GM23338 (cell line): Measurements from ENCODE around the gene CCDC146. TPM values are rescaled to one million over a fixed set of nuclear protein-coding genes. Genes with fewer than 3 reads are reported as not detected.

Source experiments
- ATAC-seq: fragments of 200-7000 bp; cut with Tn5 transposase; 3 replicates; pipeline ENCODE4 v1.9.1; 2020
- DNase-seq: peaks from one replicate; pipeline ENCODE4 v3.0.0-alpha.2; 2015; ENCODE audit warnings: low spot score
- H2AFZ ChIP-seq: fragments of 200-600 bp; sonication (generic); 2 replicates; pipeline ENCODE4 v1.8.0; 2016; ENCODE audit warnings: antibody characterized with exemption, mild to moderate bottlenecking, moderate library complexity
- H3F3A ChIP-seq: fragments of 200-600 bp; sonication (generic); replicated peaks from 2 replicates; pipeline ENCODE4 v1.8.0; 2017; ENCODE audit warnings: antibody characterized with exemption, mixed run types, low read depth
- H3K27ac ChIP-seq: fragments of 200-600 bp; sonication (generic); 2 replicates; pipeline ENCODE4 v1.6.1; 2016; ENCODE audit warnings: low read depth
- H3K27me3 ChIP-seq: fragments of 200-600 bp; sonication (generic); 2 replicates; pipeline ENCODE4 v1.8.0; 2016; ENCODE audit warnings: mild to moderate bottlenecking, mixed run types, moderate library complexity; ENCODE audit not compliant: insufficient read depth
- H3K36me3 ChIP-seq: fragments of 200-600 bp; sonication (generic); 2 replicates; pipeline ENCODE4 v1.8.0; 2016; ENCODE audit warnings: mild to moderate bottlenecking; ENCODE audit not compliant: insufficient read depth
- H3K4me1 ChIP-seq: fragments of 200-600 bp; sonication (generic); 2 replicates; pipeline ENCODE4 v1.8.0; 2016; ENCODE audit warnings: mild to moderate bottlenecking, moderate library complexity; ENCODE audit not compliant: insufficient read depth
- H3K4me2 ChIP-seq: fragments of 200-600 bp; sonication (generic); 2 replicates; pipeline ENCODE4 v1.7.1; 2017; ENCODE audit warnings: mixed run types
- H3K4me3 ChIP-seq: fragments of 200-600 bp; sonication (generic); 2 replicates; pipeline ENCODE4 v1.6.1; 2016; ENCODE audit warnings: mixed run types
- H3K79me2 ChIP-seq: fragments of 200-600 bp; sonication (generic); replicated peaks from 2 replicates; pipeline ENCODE4 v1.8.0; 2017; ENCODE audit warnings: mild to moderate bottlenecking; ENCODE audit not compliant: insufficient read depth
- H3K9me2 ChIP-seq: fragments of 200-600 bp; sonication (generic); 2 replicates; pipeline ENCODE4 v1.8.0; 2017; ENCODE audit not compliant: insufficient read depth
- H4K20me1 ChIP-seq: fragments of 200-600 bp; sonication (generic); replicated peaks from 2 replicates; pipeline ENCODE4 v1.8.0; 2017; ENCODE audit warnings: mild to moderate bottlenecking; ENCODE audit not compliant: insufficient read depth
- H3K27ac Mint-ChIP-seq: 2 replicates; pipeline ENCODE4 v1.8.0; 2020; ENCODE audit warnings: inconsistent platforms, mild to moderate bottlenecking, moderate library complexity, mixed read lengths
- H3K27me3 Mint-ChIP-seq: 3 replicates; pipeline ENCODE4 v1.8.0; 2022; ENCODE audit warnings: low read depth, mild to moderate bottlenecking, moderate library complexity, mixed read lengths, inconsistent platforms; ENCODE audit not compliant: insufficient read depth, poor library complexity
- H3K36me3 Mint-ChIP-seq: 3 replicates; pipeline ENCODE4 v1.8.0; 2021; ENCODE audit warnings: low read depth, mild to moderate bottlenecking, inconsistent platforms, moderate library complexity, mixed read lengths
- H3K4me1 Mint-ChIP-seq: 3 replicates; pipeline ENCODE4 v1.8.0; 2020; ENCODE audit warnings: mild to moderate bottlenecking, inconsistent platforms, mixed read lengths
- H3K4me3 Mint-ChIP-seq: 3 replicates; pipeline ENCODE4 v1.8.0; 2021; ENCODE audit warnings: moderate library complexity, mild to moderate bottlenecking, inconsistent platforms, mixed read lengths
- H3K9me3 Mint-ChIP-seq: 3 replicates; pipeline ENCODE4 v1.8.0; 2020; ENCODE audit warnings: moderate library complexity, mild to moderate bottlenecking, inconsistent platforms, mixed read lengths
- CREB1 ChIP-seq: fragments of 250-450 bp; sonication (Bioruptor Pico); IDR thresholded peaks from 2 replicates; pipeline ENCODE4 v1.5.0; 2020; ENCODE audit warnings: low read depth, mild to moderate bottlenecking, moderate library complexity
- CTCF ChIP-seq, 2 experiments: fragments of 200-600 bp in 1 of 2; sonication (generic) in 1 of 2; conservative IDR thresholded peaks; 2 replicates each; pipeline versions ENCODE4 v1.5.1 to v1.6.1; 2016 to 2017; ENCODE audit warnings: antibody characterized with exemption in 2 of 2, low read depth in 2 of 2, mild to moderate bottlenecking in 2 of 2, moderate library complexity in 1 of 2
- ETS1 ChIP-seq: IDR thresholded peaks from 2 replicates; pipeline ENCODE4 v1.6.1; 2016; ENCODE audit warnings: antibody characterized with exemption
- EZH2 ChIP-seq: fragments of 200-600 bp; sonication (generic); IDR thresholded peaks from one replicate; pipeline ENCODE4 v1.8.0; 2017; ENCODE audit warnings: antibody characterized with exemption, mild to moderate bottlenecking, low read depth; ENCODE audit not compliant: unreplicated experiment
- EZH2phosphoT487 ChIP-seq: fragments of 200-600 bp; sonication (generic); IDR thresholded peaks from one replicate; pipeline ENCODE4 v1.8.1; 2018; ENCODE audit warnings: antibody characterized with exemption; ENCODE audit not compliant: unreplicated experiment
- JUNB ChIP-seq: IDR thresholded peaks from one replicate; pipeline ENCODE4 v1.6.1; 2016; ENCODE audit warnings: antibody characterized with exemption; ENCODE audit not compliant: unreplicated experiment
- NANOG ChIP-seq: IDR thresholded peaks from 2 replicates; pipeline ENCODE4 v1.6.1; 2016; ENCODE audit warnings: antibody characterized with exemption, borderline replicate concordance
- POLR2AphosphoS5 ChIP-seq: IDR thresholded peaks from 2 replicates; pipeline ENCODE4 v1.6.1; 2016; ENCODE audit warnings: antibody characterized with exemption, low read depth
- REST ChIP-seq: IDR thresholded peaks from one replicate; pipeline ENCODE4 v1.6.1; 2018; ENCODE audit warnings: antibody characterized with exemption; ENCODE audit not compliant: unreplicated experiment
- STAT1 ChIP-seq: IDR thresholded peaks from one replicate; pipeline ENCODE4 v1.6.1; 2016; ENCODE audit warnings: antibody characterized with exemption; ENCODE audit not compliant: unreplicated experiment
- ZNF114 ChIP-seq: fragments of 250-450 bp; sonication (Bioruptor Pico); IDR thresholded peaks from 2 replicates; pipeline ENCODE4 v1.5.0; 2020; ENCODE audit warnings: mild to moderate bottlenecking, moderate library complexity
- ZNF331 ChIP-seq: fragments of 250-450 bp; sonication (Bioruptor Pico); IDR thresholded peaks from 2 replicates; pipeline ENCODE4 v1.5.0; 2020; ENCODE audit warnings: low read depth, mild to moderate bottlenecking, moderate library complexity
- ZNF462 ChIP-seq: fragments of 250-450 bp; sonication (Bioruptor Pico); IDR thresholded peaks from 2 replicates; pipeline ENCODE4 v1.5.0; 2020; ENCODE audit warnings: mild to moderate bottlenecking, moderate library complexity
- polyA plus RNA-seq: library from polyadenylated mRNA; unstranded; fragments of >200 nt; fragmentation: Nextera tagmentation; extraction: Ambion mirVana; gene quantifications from 2 replicates; pipeline ENCODE4 v1.2.1, GENCODE V29; 2016
- total RNA-seq: library from RNA; depleted of rRNA; stranded (reverse); fragments of >200 nt; shearing (Covaris generic); gene quantifications from 2 replicates; pipeline ENCODE4 v1.2.3, GENCODE V29; 2014

CCDC146 gene
- total and polyA plus RNA-seq, 2 experiments from 2014 or later: 0.35 to 0.74 TPM

- H4K20me1 ChIP-seq: no peaks in the 10 kb centered on the region
- DNase-seq (no peak), ATAC-seq (no peak)
- no peaks in the 10 kb centered on the region for H3K36me3 ChIP-seq
- no peak overlapping the region for H2AFZ ChIP-seq
- H3K4me1 ChIP-seq: 0 out of 2 replicates have a peak, but pooled peaks cover 3% of the 10 kb centered on the region
- no peaks in the 10 kb centered on the region for H3K36me3 Mint-ChIP-seq
- no peak overlapping the region for H3K27ac ChIP-seq
- H3K4me3 Mint-ChIP-seq: no peak overlapping the region
- TF ChIP-seq CREB1 (no peak), ZNF331 (CRISPR knock-in tag) (no peak), ETS1 (no peak), CTCF (conservative IDR thresholded peaks at IDR 0.05; ENCODE audit: low read depth in 2 of 2) (no peak), ZNF114 (CRISPR knock-in tag) (no peak), ZNF462 (no peak), EZH2 (no peak), JUNB (no peak), REST (no peak), POLR2AphosphoS5 (no peak), EZH2phosphoT487 (no peak), STAT1 (no peak), NANOG (no peak)
- no peaks in the 10 kb centered on the region for H3K27me3 Mint-ChIP-seq
- no peaks in the 10 kb centered on the region for H3K27me3 ChIP-seq
- H3K4me1 Mint-ChIP-seq: peaks cover 7% of the 10 kb centered on the region; the same call in 2 of the 3 replicates
- no peaks in the 10 kb centered on the region for H3K79me2 ChIP-seq
- no peak overlapping the region for H3K4me2 ChIP-seq
- H3K9me3 Mint-ChIP-seq: no peaks in the 10 kb centered on the region; the same call in 2 of the 3 replicates
- no peak overlapping the region for H3K27ac Mint-ChIP-seq
- no peak overlapping the region for H3K4me3 ChIP-seq
- no peaks in the 10 kb centered on the region for H3F3A ChIP-seq
- H3K9me2 ChIP-seq: no peaks in the 10 kb centered on the region; the same call in 1 of the 2 replicates
These were observed 132.5 kb downstream of the CCDC146 start for GRCh38 chr7:77254915-77255314.
